Lung (tissue), 12 donors: ENCODE measurements around the gene SRSF9. TPM values are rescaled to one million over a fixed set of nuclear protein-coding genes. Genes with fewer than 3 reads are reported as not detected.

Experiments used
- ATAC-seq: fragments of 200-7000 bp; cut with Tn5 transposase; one replicate; pipeline ENCODE4 v1.9.1; 2020; ENCODE audit warnings: moderate number of reproducible peaks; ENCODE audit not compliant: insufficient read depth, low FRiP score
- DNase-seq, 3 donors: peaks; one replicate each; pipeline ENCODE4 v3.0.0-alpha.2; 2013 to 2017
- H3K27ac ChIP-seq, 2 donors: one replicate each; pipeline ENCODE4 v1.5.1; 2013; ENCODE audit warnings: mild to moderate bottlenecking in 2 of 2, moderate library complexity in 2 of 2, control low read depth in 1 of 2, inconsistent platforms in 1 of 2, low read depth in 1 of 2, low read length in 1 of 2
- H3K27me3 ChIP-seq, 3 donors: one replicate each; pipeline ENCODE4 v1.5.1; 2013; ENCODE audit warnings: low read length in 2 of 3; ENCODE audit not compliant: control insufficient read depth in 3 of 3, insufficient read depth in 3 of 3
- H3K36me3 ChIP-seq, 4 donors: one replicate each; pipeline ENCODE4 v1.5.1; 2013; ENCODE audit warnings: low read length in 4 of 4, mild to moderate bottlenecking in 1 of 4, moderate library complexity in 1 of 4; ENCODE audit not compliant: control insufficient read depth in 4 of 4, insufficient read depth in 4 of 4
- H3K4me1 ChIP-seq, 5 donors: one replicate each; pipeline ENCODE4 v1.5.1; 2013; ENCODE audit warnings: low read length in 5 of 5, mild to moderate bottlenecking in 2 of 5, moderate library complexity in 1 of 5; ENCODE audit not compliant: control insufficient read depth in 5 of 5, insufficient read depth in 5 of 5
- H3K4me3 ChIP-seq: one replicate; pipeline ENCODE4 v1.5.1; 2013; ENCODE audit warnings: mild to moderate bottlenecking, control low read depth, moderate library complexity
- H3K9ac ChIP-seq, 2 donors: one replicate each; pipeline ENCODE4 v1.5.1; 2013; ENCODE audit warnings: low read length in 2 of 2, control low read depth in 1 of 2; ENCODE audit not compliant: insufficient read depth in 1 of 2
- H3K9me3 ChIP-seq, 4 donors: one replicate each; pipeline ENCODE4 v1.5.1; 2013; ENCODE audit warnings: low read length in 3 of 4, mild to moderate bottlenecking in 1 of 4, moderate library complexity in 1 of 4; ENCODE audit not compliant: control insufficient read depth in 4 of 4, insufficient read depth in 3 of 4
- CTCF ChIP-seq: IDR thresholded peaks from 2 replicates; pipeline ENCODE4 v1.5.1; 2012; ENCODE audit warnings: mild to moderate bottlenecking; ENCODE audit errors: control extremely low read depth, extremely low read depth
- WGBS, 2 donors: extraction: QIAGEN DNeasy Blood & Tissue Kit; methylation state at CpG; one replicate each; pipeline ENCODE4 v1.1.7; 2013; 5-methylcytosine and 5-hydroxymethylcytosine counted together
- polyA plus RNA-seq, 2 donors: library from polyadenylated mRNA; stranded (reverse); fragments of 200-250 nt; gene quantifications; one replicate each; pipeline ENCODE4 v1.2.1, GENCODE V29; 2013
- total RNA-seq, 2 donors: library from RNA; depleted of rRNA in 1 of 2; stranded (reverse); fragments of >200 nt in 1 of 2; gene quantifications; one replicate each; pipeline ENCODE4 v1.2.1, GENCODE V29; 2014 to 2021
- donor health status: control.
- donor health status: control.
- donor health status: Bipolar disorder and iron deficiency.
- donor health status: healthy.
- donor health status: DM: yes; HTN: yes; CAD: no.

Gene SRSF9
- total and polyA plus RNA-seq, 4 donors = 76.6 to 128 (median 113) TPM

GRCh38 chr12:120480211-120480610 lies 10.7 kb upstream of the SRSF9 start:
- no peak for TF ChIP-seq CTCF
- Histone ChIP-seq H3K27ac (no peak overlapping the region), H3K36me3 (peaks cover 0 to 4% (median 0%) of the 10 kb centered on the region in 4 donors), H3K27me3 (no peaks in the 10 kb centered on the region), H3K9ac (no peak overlapping the region), H3K4me3 (no peak overlapping the region), H3K9me3 (no peaks in the 10 kb centered on the region), H3K4me1 (no peaks in the 10 kb centered on the region)
- no peak for DNase-seq
- 76 to 93% methylated on average over 1 of the region's 1 CpG for WGBS, 2 donors
- ATAC-seq = no peak

DNA sequence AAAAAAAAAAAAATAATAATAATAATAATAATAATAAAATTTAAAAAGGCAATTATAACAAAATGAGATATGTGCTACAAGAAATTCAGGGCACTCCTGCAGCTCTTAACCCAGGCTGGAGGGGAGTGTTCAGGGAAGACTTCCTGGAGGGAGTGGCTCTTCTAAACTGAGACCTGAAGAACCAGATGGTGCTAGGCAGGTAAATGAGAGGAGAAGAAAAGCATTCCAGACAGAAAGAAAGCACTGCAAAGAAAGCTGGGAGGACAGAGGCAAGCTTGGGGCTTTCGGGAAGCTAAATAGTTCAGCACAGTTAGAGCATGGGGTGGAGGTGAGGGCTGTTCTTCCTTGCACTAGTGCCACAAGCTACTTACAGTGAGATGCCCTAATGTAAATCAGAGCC lies 9.9 kb upstream of the SRSF9 start:
- WGBS, 2 donors = 92 to 96% methylated on average over 1 of the region's 1 CpG
- no peak overlapping the region for H3K4me3 ChIP-seq
- no peak for DNase-seq
- no peak for TF ChIP-seq CTCF
- H3K27me3 ChIP-seq = no peaks in the 10 kb centered on the region
- H3K9me3 ChIP-seq = no peaks in the 10 kb centered on the region
- no peak overlapping the region for H3K27ac ChIP-seq
- no peak for ATAC-seq
- H3K4me1 ChIP-seq = no peaks in the 10 kb centered on the region
- peaks cover 0 to 4% (median 0%) of the 10 kb centered on the region in 4 donors for H3K36me3 ChIP-seq
- H3K9ac ChIP-seq = peak overlapping the region in 1 of 2 donors; percentile 28

GRCh38 chr12:120475643-120476042 lies 6.1 kb upstream of the SRSF9 start:
- H3K4me3 ChIP-seq = no peak overlapping the region
- TF ChIP-seq CTCF = no peak
- H3K36me3 ChIP-seq = no peaks in the 10 kb centered on the region
- H3K9me3 ChIP-seq = no peaks in the 10 kb centered on the region
- no peak for DNase-seq
- 94 to 97% methylated on average over 1 of the region's 1 CpG for WGBS, 2 donors
- peaks cover 0 to 2% (median 0%) of the 10 kb centered on the region in 5 donors for H3K4me1 ChIP-seq
- no peak overlapping the region for H3K27ac ChIP-seq
- H3K9ac ChIP-seq = no peak overlapping the region
- H3K27me3 ChIP-seq = no peaks in the 10 kb centered on the region
- no peak for ATAC-seq

DNA sequence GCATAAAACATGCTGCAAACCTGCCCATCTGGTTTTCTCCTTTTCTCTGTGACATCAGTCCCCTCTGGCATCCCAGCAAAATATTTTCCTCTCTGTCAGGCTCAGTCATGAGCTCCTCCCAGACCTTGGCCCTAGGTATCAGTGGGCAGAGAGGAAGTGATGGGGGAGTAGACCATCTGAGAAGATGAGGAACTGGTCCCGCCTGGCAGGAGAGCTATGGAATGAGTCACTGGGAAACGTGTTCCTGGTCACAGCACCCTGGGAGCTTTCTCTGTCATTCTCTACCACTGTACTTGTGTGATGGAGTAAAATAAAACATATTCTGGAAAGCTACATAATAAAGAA lies 5.0 kb upstream of the SRSF9 start:
- Histone ChIP-seq H3K4me1 (peaks cover 0 to 10% (median 2%) of the 10 kb centered on the region in 5 donors), H3K27ac (no peak overlapping the region), H3K4me3 (no peak overlapping the region), H3K9ac (no peak overlapping the region), H3K27me3 (no peaks in the 10 kb centered on the region), H3K9me3 (no peaks in the 10 kb centered on the region), H3K36me3 (no peaks in the 10 kb centered on the region)
- no peak for TF ChIP-seq CTCF
- DNase-seq (peak; percentile 21 to 50 (median 28)), ATAC-seq (peak; percentile 21)
- WGBS, 2 donors = 15 to 16% methylated on average over 2 of the region's 2 CpGs
